Measurements from ENCODE around the gene SEC24D.

The SEC24D gene

GRCh38 chr4:118872181-118872580, 36.3 kb upstream of the SEC24D start:
- H3K9me3 ChIP-seq (ENCODE audit: control insufficient read depth, insufficient read depth, low read length) = no peaks in the 10 kb centered on the region
- H4K20me1 ChIP-seq (ENCODE audit: control insufficient read depth, insufficient read depth, low read depth, low read length) = no peaks in the 10 kb centered on the region
- H3K27ac ChIP-seq (ENCODE audit: low read depth, low read length) = no peak overlapping the region
- no peaks in the 10 kb centered on the region for H3K4me1 ChIP-seq (ENCODE audit: control insufficient read depth, low read length)
- no peaks in the 10 kb centered on the region for H3K9me2 ChIP-seq (replicated peaks; ENCODE audit: control insufficient read depth, low read length)
- no peak overlapping the region for H3K4me2 ChIP-seq (ENCODE audit: low read length)
- H3K36me3 ChIP-seq (ENCODE audit: control insufficient read depth, low read length) = no peaks in the 10 kb centered on the region
- TF ChIP-seq CTCF (IDR thresholded peaks at IDR 0.05; ENCODE audit: low read depth, low read length, poor library complexity, severe bottlenecking) = no peak
- TF ChIP-seq EZH2phosphoT487 (IDR thresholded peaks at IDR 0.05; ENCODE audit: borderline replicate concordance, low read length) = no peak
- H3K79me2 ChIP-seq (ENCODE audit: control insufficient read depth, low read length) = no peaks in the 10 kb centered on the region
- no peaks in the 10 kb centered on the region for H3K27me3 ChIP-seq (ENCODE audit: control insufficient read depth, low read length)
- no peaks in the 10 kb centered on the region for H3F3A ChIP-seq (ENCODE audit: control insufficient read depth, insufficient read depth)
- H3K4me3 ChIP-seq (ENCODE audit: low read length) = no peak overlapping the region

- TF ChIP-seq EZH2phosphoT487 (IDR thresholded peaks at IDR 0.05; ENCODE audit: borderline replicate concordance, low read length) = no peak
- TF ChIP-seq CTCF (IDR thresholded peaks at IDR 0.05; ENCODE audit: low read depth, low read length, poor library complexity, severe bottlenecking) = no peak
- H4K20me1 ChIP-seq (ENCODE audit: control insufficient read depth, insufficient read depth, low read depth, low read length) = no peaks in the 10 kb centered on the region
- H3K79me2 ChIP-seq (ENCODE audit: control insufficient read depth, low read length) = no peaks in the 10 kb centered on the region
- H3K36me3 ChIP-seq (ENCODE audit: control insufficient read depth, low read length) = no peaks in the 10 kb centered on the region
- no peaks in the 10 kb centered on the region for H3F3A ChIP-seq (ENCODE audit: control insufficient read depth, insufficient read depth)
- no peaks in the 10 kb centered on the region for H3K9me2 ChIP-seq (replicated peaks; ENCODE audit: control insufficient read depth, low read length)
- H3K27ac ChIP-seq (ENCODE audit: low read depth, low read length) = no peak overlapping the region
- H3K27me3 ChIP-seq (ENCODE audit: control insufficient read depth, low read length) = no peaks in the 10 kb centered on the region
- H3K9me3 ChIP-seq (ENCODE audit: control insufficient read depth, insufficient read depth, low read length) = no peaks in the 10 kb centered on the region
- H3K4me1 ChIP-seq (ENCODE audit: control insufficient read depth, low read length) = peaks cover 17% of the 10 kb centered on the region
- no peak overlapping the region for H3K4me2 ChIP-seq (ENCODE audit: low read length)
- no peak overlapping the region for H3K4me3 ChIP-seq (ENCODE audit: low read length)
Measured at GRCh38 chr4:118869808-118870342, 33.9 kb upstream of the SEC24D start.

- Histone ChIP-seq H4K20me1 (ENCODE audit: control insufficient read depth, insufficient read depth, low read depth, low read length) (no peaks in the 10 kb centered on the region), H3K36me3 (ENCODE audit: control insufficient read depth, low read length) (no peaks in the 10 kb centered on the region), H3K9me2 (replicated peaks; ENCODE audit: control insufficient read depth, low read length) (no peaks in the 10 kb centered on the region), H3K79me2 (ENCODE audit: control insufficient read depth, low read length) (no peaks in the 10 kb centered on the region), H3K4me2 (ENCODE audit: low read length) (no peak overlapping the region), H3F3A (ENCODE audit: control insufficient read depth, insufficient read depth) (no peaks in the 10 kb centered on the region), H3K27ac (ENCODE audit: low read depth, low read length) (no peak overlapping the region), H3K4me1 (ENCODE audit: control insufficient read depth, low read length) (peaks cover 17% of the 10 kb centered on the region), H3K4me3 (ENCODE audit: low read length) (no peak overlapping the region), H3K27me3 (ENCODE audit: control insufficient read depth, low read length) (no peaks in the 10 kb centered on the region), H3K9me3 (ENCODE audit: control insufficient read depth, insufficient read depth, low read length) (no peaks in the 10 kb centered on the region)
- no peak for TF ChIP-seq CTCF (IDR thresholded peaks at IDR 0.05; ENCODE audit: low read depth, low read length, poor library complexity, severe bottlenecking)
- no peak for TF ChIP-seq EZH2phosphoT487 (IDR thresholded peaks at IDR 0.05; ENCODE audit: borderline replicate concordance, low read length)
Measured at GRCh38 chr4:118867311-118868067, 31.6 kb upstream of the SEC24D start.

Measured in DOHH2 (cell line).